GM23338 (cell line): ENCODE measurements around the gene COL4A1. TPM values are rescaled to one million over a fixed set of nuclear protein-coding genes. Genes with fewer than 3 reads are reported as not detected.

Source experiments
- ATAC-seq: fragments of 200-7000 bp; cut with Tn5 transposase; 3 replicates; pipeline ENCODE4 v1.9.1; 2020
- DNase-seq: peaks from one replicate; pipeline ENCODE4 v3.0.0-alpha.2; 2015; ENCODE audit warnings: low spot score
- H2AFZ ChIP-seq: fragments of 200-600 bp; sonication (generic); 2 replicates; pipeline ENCODE4 v1.8.0; 2016; ENCODE audit warnings: antibody characterized with exemption, mild to moderate bottlenecking, moderate library complexity
- H3F3A ChIP-seq: fragments of 200-600 bp; sonication (generic); replicated peaks from 2 replicates; pipeline ENCODE4 v1.8.0; 2017; ENCODE audit warnings: antibody characterized with exemption, mixed run types, low read depth
- H3K27ac ChIP-seq: fragments of 200-600 bp; sonication (generic); 2 replicates; pipeline ENCODE4 v1.6.1; 2016; ENCODE audit warnings: low read depth
- H3K27me3 ChIP-seq: fragments of 200-600 bp; sonication (generic); 2 replicates; pipeline ENCODE4 v1.8.0; 2016; ENCODE audit warnings: mild to moderate bottlenecking, mixed run types, moderate library complexity; ENCODE audit not compliant: insufficient read depth
- H3K36me3 ChIP-seq: fragments of 200-600 bp; sonication (generic); 2 replicates; pipeline ENCODE4 v1.8.0; 2016; ENCODE audit warnings: mild to moderate bottlenecking; ENCODE audit not compliant: insufficient read depth
- H3K4me1 ChIP-seq: fragments of 200-600 bp; sonication (generic); 2 replicates; pipeline ENCODE4 v1.8.0; 2016; ENCODE audit warnings: mild to moderate bottlenecking, moderate library complexity; ENCODE audit not compliant: insufficient read depth
- H3K4me2 ChIP-seq: fragments of 200-600 bp; sonication (generic); 2 replicates; pipeline ENCODE4 v1.7.1; 2017; ENCODE audit warnings: mixed run types
- H3K4me3 ChIP-seq: fragments of 200-600 bp; sonication (generic); 2 replicates; pipeline ENCODE4 v1.6.1; 2016; ENCODE audit warnings: mixed run types
- H3K79me2 ChIP-seq: fragments of 200-600 bp; sonication (generic); replicated peaks from 2 replicates; pipeline ENCODE4 v1.8.0; 2017; ENCODE audit warnings: mild to moderate bottlenecking; ENCODE audit not compliant: insufficient read depth
- H3K9me2 ChIP-seq: fragments of 200-600 bp; sonication (generic); 2 replicates; pipeline ENCODE4 v1.8.0; 2017; ENCODE audit not compliant: insufficient read depth
- H4K20me1 ChIP-seq: fragments of 200-600 bp; sonication (generic); replicated peaks from 2 replicates; pipeline ENCODE4 v1.8.0; 2017; ENCODE audit warnings: mild to moderate bottlenecking; ENCODE audit not compliant: insufficient read depth
- H3K27ac Mint-ChIP-seq: 2 replicates; pipeline ENCODE4 v1.8.0; 2020; ENCODE audit warnings: inconsistent platforms, mild to moderate bottlenecking, moderate library complexity, mixed read lengths
- H3K27me3 Mint-ChIP-seq: 3 replicates; pipeline ENCODE4 v1.8.0; 2022; ENCODE audit warnings: low read depth, mild to moderate bottlenecking, moderate library complexity, mixed read lengths, inconsistent platforms; ENCODE audit not compliant: insufficient read depth, poor library complexity
- H3K36me3 Mint-ChIP-seq: 3 replicates; pipeline ENCODE4 v1.8.0; 2021; ENCODE audit warnings: low read depth, mild to moderate bottlenecking, inconsistent platforms, moderate library complexity, mixed read lengths
- H3K4me1 Mint-ChIP-seq: 3 replicates; pipeline ENCODE4 v1.8.0; 2020; ENCODE audit warnings: mild to moderate bottlenecking, inconsistent platforms, mixed read lengths
- H3K4me3 Mint-ChIP-seq: 3 replicates; pipeline ENCODE4 v1.8.0; 2021; ENCODE audit warnings: moderate library complexity, mild to moderate bottlenecking, inconsistent platforms, mixed read lengths
- H3K9me3 Mint-ChIP-seq: 3 replicates; pipeline ENCODE4 v1.8.0; 2020; ENCODE audit warnings: moderate library complexity, mild to moderate bottlenecking, inconsistent platforms, mixed read lengths
- CREB1 ChIP-seq: fragments of 250-450 bp; sonication (Bioruptor Pico); IDR thresholded peaks from 2 replicates; pipeline ENCODE4 v1.5.0; 2020; ENCODE audit warnings: low read depth, mild to moderate bottlenecking, moderate library complexity
- ETS1 ChIP-seq: IDR thresholded peaks from 2 replicates; pipeline ENCODE4 v1.6.1; 2016; ENCODE audit warnings: antibody characterized with exemption
- EZH2 ChIP-seq: fragments of 200-600 bp; sonication (generic); IDR thresholded peaks from one replicate; pipeline ENCODE4 v1.8.0; 2017; ENCODE audit warnings: antibody characterized with exemption, mild to moderate bottlenecking, low read depth; ENCODE audit not compliant: unreplicated experiment
- EZH2phosphoT487 ChIP-seq: fragments of 200-600 bp; sonication (generic); IDR thresholded peaks from one replicate; pipeline ENCODE4 v1.8.1; 2018; ENCODE audit warnings: antibody characterized with exemption; ENCODE audit not compliant: unreplicated experiment
- JUNB ChIP-seq: IDR thresholded peaks from one replicate; pipeline ENCODE4 v1.6.1; 2016; ENCODE audit warnings: antibody characterized with exemption; ENCODE audit not compliant: unreplicated experiment
- NANOG ChIP-seq: IDR thresholded peaks from 2 replicates; pipeline ENCODE4 v1.6.1; 2016; ENCODE audit warnings: antibody characterized with exemption, borderline replicate concordance
- POLR2AphosphoS5 ChIP-seq: IDR thresholded peaks from 2 replicates; pipeline ENCODE4 v1.6.1; 2016; ENCODE audit warnings: antibody characterized with exemption, low read depth
- REST ChIP-seq: IDR thresholded peaks from one replicate; pipeline ENCODE4 v1.6.1; 2018; ENCODE audit warnings: antibody characterized with exemption; ENCODE audit not compliant: unreplicated experiment
- STAT1 ChIP-seq: IDR thresholded peaks from one replicate; pipeline ENCODE4 v1.6.1; 2016; ENCODE audit warnings: antibody characterized with exemption; ENCODE audit not compliant: unreplicated experiment
- ZNF114 ChIP-seq: fragments of 250-450 bp; sonication (Bioruptor Pico); IDR thresholded peaks from 2 replicates; pipeline ENCODE4 v1.5.0; 2020; ENCODE audit warnings: mild to moderate bottlenecking, moderate library complexity
- ZNF331 ChIP-seq: fragments of 250-450 bp; sonication (Bioruptor Pico); IDR thresholded peaks from 2 replicates; pipeline ENCODE4 v1.5.0; 2020; ENCODE audit warnings: low read depth, mild to moderate bottlenecking, moderate library complexity
- polyA plus RNA-seq: library from polyadenylated mRNA; unstranded; fragments of >200 nt; fragmentation: Nextera tagmentation; extraction: Ambion mirVana; gene quantifications from 2 replicates; pipeline ENCODE4 v1.2.1, GENCODE V29; 2016
- total RNA-seq: library from RNA; depleted of rRNA; stranded (reverse); fragments of >200 nt; shearing (Covaris generic); gene quantifications from 2 replicates; pipeline ENCODE4 v1.2.3, GENCODE V29; 2014
- TF ChIP-seq, protein P1 (sequence below), 2 experiments: fragments of 200-600 bp in 1 of 2; sonication (generic) in 1 of 2; conservative IDR thresholded peaks; 2 replicates each; pipeline versions ENCODE4 v1.5.1 to v1.6.1; 2016 to 2017; ENCODE audit warnings: antibody characterized with exemption in 2 of 2, low read depth in 2 of 2, mild to moderate bottlenecking in 2 of 2, moderate library complexity in 1 of 2
- TF ChIP-seq, protein P2 (sequence below): fragments of 250-450 bp; sonication (Bioruptor Pico); IDR thresholded peaks from 2 replicates; pipeline ENCODE4 v1.5.0; 2020; ENCODE audit warnings: mild to moderate bottlenecking, moderate library complexity

The COL4A1 gene
- total and polyA plus RNA-seq, 2 experiments from 2014 or later, result 39.1 to 110 TPM

GRCh38 chr13:110328573-110328972 is 21.6 kb upstream of the COL4A1 start:
- Histone ChIP-seq H3K4me1 (peaks cover 39% of the 10 kb centered on the region), H3K9me2 (peaks cover 2% of the 10 kb centered on the region; the same call in 1 of the 2 replicates), H3K4me3 (no peak overlapping the region), H3K27ac (no peak overlapping the region; the same call in 1 of the 2 replicates), H3K27me3 (no peaks in the 10 kb centered on the region), H2AFZ (no peak overlapping the region), H3K79me2 (peaks cover 53% of the 10 kb centered on the region), H3K36me3 (no peaks in the 10 kb centered on the region), H3F3A (no peaks in the 10 kb centered on the region), H3K4me2 (peak overlapping the region; percentile 60; the same call in 1 of the 2 replicates), H4K20me1 (no peaks in the 10 kb centered on the region)
- Mint-ChIP-seq H3K36me3 (peaks cover 4% of the 10 kb centered on the region; the same call in 1 of the 3 replicates), H3K27ac (peak overlapping the region; percentile 47; the same call in 1 of the 2 replicates), H3K27me3 (peaks cover 5% of the 10 kb centered on the region), H3K9me3 (no peaks in the 10 kb centered on the region), H3K4me1 (peaks cover 57% of the 10 kb centered on the region), H3K4me3 (no peak overlapping the region)
- no peak for DNase-seq
- no peak for TF ChIP-seq EZH2phosphoT487
- no peak for TF ChIP-seq NANOG
- TF ChIP-seq POLR2AphosphoS5, result no peak
- TF ChIP-seq JUNB, result no peak
- no peak for TF ChIP-seq REST
- no peak for TF ChIP-seq STAT1
- no peak for TF ChIP-seq ZNF331 (CRISPR knock-in tag)
- no peak for TF ChIP-seq EZH2
- TF ChIP-seq, protein P1, sequence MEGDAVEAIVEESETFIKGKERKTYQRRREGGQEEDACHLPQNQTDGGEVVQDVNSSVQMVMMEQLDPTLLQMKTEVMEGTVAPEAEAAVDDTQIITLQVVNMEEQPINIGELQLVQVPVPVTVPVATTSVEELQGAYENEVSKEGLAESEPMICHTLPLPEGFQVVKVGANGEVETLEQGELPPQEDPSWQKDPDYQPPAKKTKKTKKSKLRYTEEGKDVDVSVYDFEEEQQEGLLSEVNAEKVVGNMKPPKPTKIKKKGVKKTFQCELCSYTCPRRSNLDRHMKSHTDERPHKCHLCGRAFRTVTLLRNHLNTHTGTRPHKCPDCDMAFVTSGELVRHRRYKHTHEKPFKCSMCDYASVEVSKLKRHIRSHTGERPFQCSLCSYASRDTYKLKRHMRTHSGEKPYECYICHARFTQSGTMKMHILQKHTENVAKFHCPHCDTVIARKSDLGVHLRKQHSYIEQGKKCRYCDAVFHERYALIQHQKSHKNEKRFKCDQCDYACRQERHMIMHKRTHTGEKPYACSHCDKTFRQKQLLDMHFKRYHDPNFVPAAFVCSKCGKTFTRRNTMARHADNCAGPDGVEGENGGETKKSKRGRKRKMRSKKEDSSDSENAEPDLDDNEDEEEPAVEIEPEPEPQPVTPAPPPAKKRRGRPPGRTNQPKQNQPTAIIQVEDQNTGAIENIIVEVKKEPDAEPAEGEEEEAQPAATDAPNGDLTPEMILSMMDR (conservative IDR thresholded peaks at IDR 0.05; ENCODE audit: low read depth in 2 of 2), result no peak
- TF ChIP-seq CREB1 (CRISPR knock-in tag), result no peak
- TF ChIP-seq ETS1, result no peak
- no peak for TF ChIP-seq ZNF114
- TF ChIP-seq, protein P2, sequence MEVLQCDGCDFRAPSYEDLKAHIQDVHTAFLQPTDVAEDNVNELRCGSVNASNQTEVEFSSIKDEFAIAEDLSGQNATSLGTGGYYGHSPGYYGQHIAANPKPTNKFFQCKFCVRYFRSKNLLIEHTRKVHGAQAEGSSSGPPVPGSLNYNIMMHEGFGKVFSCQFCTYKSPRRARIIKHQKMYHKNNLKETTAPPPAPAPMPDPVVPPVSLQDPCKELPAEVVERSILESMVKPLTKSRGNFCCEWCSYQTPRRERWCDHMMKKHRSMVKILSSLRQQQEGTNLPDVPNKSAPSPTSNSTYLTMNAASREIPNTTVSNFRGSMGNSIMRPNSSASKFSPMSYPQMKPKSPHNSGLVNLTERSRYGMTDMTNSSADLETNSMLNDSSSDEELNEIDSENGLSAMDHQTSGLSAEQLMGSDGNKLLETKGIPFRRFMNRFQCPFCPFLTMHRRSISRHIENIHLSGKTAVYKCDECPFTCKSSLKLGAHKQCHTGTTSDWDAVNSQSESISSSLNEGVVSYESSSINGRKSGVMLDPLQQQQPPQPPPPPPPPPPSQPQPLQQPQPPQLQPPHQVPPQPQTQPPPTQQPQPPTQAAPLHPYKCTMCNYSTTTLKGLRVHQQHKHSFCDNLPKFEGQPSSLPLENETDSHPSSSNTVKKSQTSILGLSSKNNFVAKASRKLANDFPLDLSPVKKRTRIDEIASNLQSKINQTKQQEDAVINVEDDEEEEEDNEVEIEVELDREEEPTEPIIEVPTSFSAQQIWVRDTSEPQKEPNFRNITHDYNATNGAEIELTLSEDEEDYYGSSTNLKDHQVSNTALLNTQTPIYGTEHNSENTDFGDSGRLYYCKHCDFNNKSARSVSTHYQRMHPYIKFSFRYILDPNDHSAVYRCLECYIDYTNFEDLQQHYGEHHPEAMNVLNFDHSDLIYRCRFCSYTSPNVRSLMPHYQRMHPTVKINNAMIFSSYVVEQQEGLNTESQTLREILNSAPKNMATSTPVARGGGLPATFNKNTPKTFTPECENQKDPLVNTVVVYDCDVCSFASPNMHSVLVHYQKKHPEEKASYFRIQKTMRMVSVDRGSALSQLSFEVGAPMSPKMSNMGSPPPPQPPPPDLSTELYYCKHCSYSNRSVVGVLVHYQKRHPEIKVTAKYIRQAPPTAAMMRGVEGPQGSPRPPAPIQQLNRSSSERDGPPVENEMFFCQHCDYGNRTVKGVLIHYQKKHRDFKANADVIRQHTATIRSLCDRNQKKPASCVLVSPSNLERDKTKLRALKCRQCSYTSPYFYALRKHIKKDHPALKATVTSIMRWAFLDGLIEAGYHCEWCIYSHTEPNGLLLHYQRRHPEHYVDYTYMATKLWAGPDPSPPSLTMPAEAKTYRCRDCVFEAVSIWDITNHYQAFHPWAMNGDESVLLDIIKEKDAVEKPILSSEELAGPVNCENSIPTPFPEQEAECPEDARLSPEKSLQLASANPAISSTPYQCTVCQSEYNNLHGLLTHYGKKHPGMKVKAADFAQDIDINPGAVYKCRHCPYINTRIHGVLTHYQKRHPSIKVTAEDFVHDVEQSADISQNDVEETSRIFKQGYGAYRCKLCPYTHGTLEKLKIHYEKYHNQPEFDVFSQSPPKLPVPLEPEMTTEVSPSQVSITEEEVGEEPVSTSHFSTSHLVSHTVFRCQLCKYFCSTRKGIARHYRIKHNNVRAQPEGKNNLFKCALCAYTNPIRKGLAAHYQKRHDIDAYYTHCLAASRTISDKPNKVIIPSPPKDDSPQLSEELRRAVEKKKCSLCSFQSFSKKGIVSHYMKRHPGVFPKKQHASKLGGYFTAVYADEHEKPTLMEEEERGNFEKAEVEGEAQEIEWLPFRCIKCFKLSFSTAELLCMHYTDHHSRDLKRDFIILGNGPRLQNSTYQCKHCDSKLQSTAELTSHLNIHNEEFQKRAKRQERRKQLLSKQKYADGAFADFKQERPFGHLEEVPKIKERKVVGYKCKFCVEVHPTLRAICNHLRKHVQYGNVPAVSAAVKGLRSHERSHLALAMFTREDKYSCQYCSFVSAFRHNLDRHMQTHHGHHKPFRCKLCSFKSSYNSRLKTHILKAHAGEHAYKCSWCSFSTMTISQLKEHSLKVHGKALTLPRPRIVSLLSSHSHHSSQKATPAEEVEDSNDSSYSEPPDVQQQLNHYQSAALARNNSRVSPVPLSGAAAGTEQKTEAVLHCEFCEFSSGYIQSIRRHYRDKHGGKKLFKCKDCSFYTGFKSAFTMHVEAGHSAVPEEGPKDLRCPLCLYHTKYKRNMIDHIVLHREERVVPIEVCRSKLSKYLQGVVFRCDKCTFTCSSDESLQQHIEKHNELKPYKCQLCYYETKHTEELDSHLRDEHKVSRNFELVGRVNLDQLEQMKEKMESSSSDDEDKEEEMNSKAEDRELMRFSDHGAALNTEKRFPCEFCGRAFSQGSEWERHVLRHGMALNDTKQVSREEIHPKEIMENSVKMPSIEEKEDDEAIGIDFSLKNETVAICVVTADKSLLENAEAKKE, result no peak
- ATAC-seq, result no peak
